HEK293 (cell line): Measurements from ENCODE around the gene KLHL17.
A peak's percentile ranks its signal among the peaks of the same experiment; 100 is the strongest.

Experiments used
- GLI4 ChIP-seq: fragments of 450-650 bp; formaldehyde crosslinking; IDR thresholded peaks from 2 replicates; pipeline ENCODE4 v1.5.1; 2016; ENCODE audit warnings: missing biosample characterization, missing genetic modification characterization
- OSR2 ChIP-seq: fragments of 450-650 bp; formaldehyde crosslinking; IDR thresholded peaks from 2 replicates; pipeline ENCODE4 v1.5.1; 2016; ENCODE audit warnings: missing biosample characterization, missing genetic modification characterization
- OVOL3 ChIP-seq: fragments of 450-650 bp; formaldehyde crosslinking; IDR thresholded peaks from 2 replicates; pipeline ENCODE4 v1.5.1; 2016; ENCODE audit warnings: missing biosample characterization, missing genetic modification characterization
- SP7 ChIP-seq: fragments of 450-650 bp; formaldehyde crosslinking; IDR thresholded peaks from 2 replicates; pipeline ENCODE4 v1.5.1; 2016; ENCODE audit warnings: missing biosample characterization, missing genetic modification characterization
- TCF7L2 ChIP-seq: IDR thresholded peaks from 2 replicates; pipeline ENCODE4 v1.6.1; 2011; ENCODE audit warnings: low read depth, mild to moderate bottlenecking, inconsistent platforms, low read length, moderate library complexity, borderline replicate concordance
- ZBTB21 ChIP-seq: fragments of 450-650 bp; formaldehyde crosslinking; IDR thresholded peaks from 2 replicates; pipeline ENCODE4 v1.5.1; 2017; ENCODE audit warnings: missing biosample characterization, missing genetic modification characterization
- ZBTB49 ChIP-seq: fragments of 450-650 bp; formaldehyde crosslinking; IDR thresholded peaks from 2 replicates; pipeline ENCODE4 v1.5.1; 2016; ENCODE audit warnings: missing biosample characterization, missing genetic modification characterization, low read depth
- ZBTB8A ChIP-seq: fragments of 450-650 bp; formaldehyde crosslinking; IDR thresholded peaks from 2 replicates; pipeline ENCODE4 v1.5.1; 2016; ENCODE audit warnings: missing biosample characterization, missing genetic modification characterization
- ZFP37 ChIP-seq: fragments of 450-650 bp; formaldehyde crosslinking; IDR thresholded peaks from 2 replicates; pipeline ENCODE4 v1.5.1; 2016; ENCODE audit warnings: missing biosample characterization, missing genetic modification characterization
- ZNF133 ChIP-seq: fragments of 450-650 bp; formaldehyde crosslinking; IDR thresholded peaks from 2 replicates; pipeline ENCODE4 v1.5.1; 2016; ENCODE audit warnings: missing biosample characterization, missing genetic modification characterization
- ZNF214 ChIP-seq: fragments of 450-650 bp; formaldehyde crosslinking; IDR thresholded peaks from 2 replicates; pipeline ENCODE4 v1.5.1; 2017; ENCODE audit warnings: missing biosample characterization, mild to moderate bottlenecking, missing genetic modification characterization, borderline replicate concordance
- ZNF221 ChIP-seq: fragments of 450-650 bp; formaldehyde crosslinking; IDR thresholded peaks from 2 replicates; pipeline ENCODE4 v1.5.1; 2017; ENCODE audit warnings: missing biosample characterization, missing genetic modification characterization, borderline replicate concordance
- ZNF266 ChIP-seq: fragments of 450-650 bp; formaldehyde crosslinking; IDR thresholded peaks from 2 replicates; pipeline ENCODE4 v1.5.1; 2016; ENCODE audit warnings: missing biosample characterization, missing genetic modification characterization, low read depth
- ZNF274 ChIP-seq, 2 experiments: fragments of 200-500 bp in 1 of 2; fragments of 450-650 bp in 1 of 2; sonication (Bioruptor generic) in 1 of 2; formaldehyde crosslinking in 1 of 2; IDR thresholded peaks; 2 replicates each; pipeline versions ENCODE4 v1.5.1 to v1.6.1; 2014 to 2016; ENCODE audit warnings: borderline replicate concordance in 1 of 2, inconsistent platforms in 1 of 2, low read length in 1 of 2, missing biosample characterization in 1 of 2, missing genetic modification characterization in 1 of 2
- ZNF292 ChIP-seq: fragments of 450-650 bp; formaldehyde crosslinking; IDR thresholded peaks from 2 replicates; pipeline ENCODE4 v1.5.1; 2016; ENCODE audit warnings: low read depth, missing biosample characterization, missing genetic modification characterization, borderline replicate concordance
- ZNF335 ChIP-seq: fragments of 450-650 bp; formaldehyde crosslinking; conservative IDR thresholded peaks from 2 replicates; pipeline ENCODE4 v1.5.1; 2016; ENCODE audit warnings: missing biosample characterization, missing genetic modification characterization
- ZNF37A ChIP-seq: fragments of 450-650 bp; IDR thresholded peaks from 2 replicates; pipeline ENCODE4 v1.5.1; 2018; ENCODE audit warnings: missing biosample characterization, missing genetic modification characterization
- ZNF529 ChIP-seq: fragments of 450-650 bp; formaldehyde crosslinking; IDR thresholded peaks from 2 replicates; pipeline ENCODE4 v1.5.1; 2017; ENCODE audit warnings: missing genetic modification characterization, missing biosample characterization; ENCODE audit not compliant: insufficient replicate concordance
- ZNF560 ChIP-seq: fragments of 450-650 bp; formaldehyde crosslinking; IDR thresholded peaks from 2 replicates; pipeline ENCODE4 v1.5.1; 2017; ENCODE audit warnings: missing biosample characterization, missing genetic modification characterization, borderline replicate concordance
- ZNF600 ChIP-seq: fragments of 450-650 bp; formaldehyde crosslinking; IDR thresholded peaks from 2 replicates; pipeline ENCODE4 v1.5.1; 2016; ENCODE audit warnings: missing biosample characterization, missing genetic modification characterization
- ZNF610 ChIP-seq: fragments of 450-650 bp; formaldehyde crosslinking; IDR thresholded peaks from 2 replicates; pipeline ENCODE4 v1.5.1; 2016; ENCODE audit warnings: missing biosample characterization, missing genetic modification characterization, borderline replicate concordance
- ZNF658 ChIP-seq: fragments of 450-650 bp; formaldehyde crosslinking; IDR thresholded peaks from 2 replicates; pipeline ENCODE4; 2016; ENCODE audit warnings: missing biosample characterization, missing genetic modification characterization
- ZNF670 ChIP-seq: fragments of 450-650 bp; formaldehyde crosslinking; IDR thresholded peaks from 2 replicates; pipeline ENCODE4 v1.5.1; 2016; ENCODE audit warnings: missing biosample characterization, missing genetic modification characterization, low read depth
- ZNF704 ChIP-seq: fragments of 450-650 bp; formaldehyde crosslinking; IDR thresholded peaks from 2 replicates; pipeline ENCODE4 v1.5.1; 2016; ENCODE audit warnings: missing biosample characterization, missing genetic modification characterization
- ZNF830 ChIP-seq: fragments of 450-650 bp; IDR thresholded peaks from 2 replicates; pipeline ENCODE4 v1.5.0; 2018; ENCODE audit warnings: missing biosample characterization, missing genetic modification characterization, low read depth, mild to moderate bottlenecking, moderate library complexity
- ZSCAN16 ChIP-seq: fragments of 450-650 bp; formaldehyde crosslinking; IDR thresholded peaks from 2 replicates; pipeline ENCODE4 v1.5.1; 2016; ENCODE audit warnings: missing biosample characterization, missing genetic modification characterization
- ZSCAN23 ChIP-seq: fragments of 450-650 bp; formaldehyde crosslinking; IDR thresholded peaks from 2 replicates; pipeline ENCODE4 v1.5.1; 2016; ENCODE audit warnings: missing biosample characterization, missing genetic modification characterization
- TF ChIP-seq, protein P1 (sequence below): fragments of 450-650 bp; formaldehyde crosslinking; IDR thresholded peaks from 2 replicates; pipeline ENCODE4 v1.5.1; 2016; ENCODE audit warnings: missing biosample characterization, missing genetic modification characterization

KLHL17 gene

GRCh38 chr1:997993-998744 lies 37.8 kb downstream of the KLHL17 start (continued):
- TF ChIP-seq ZBTB49 = no peak
- TF ChIP-seq, protein P1, sequence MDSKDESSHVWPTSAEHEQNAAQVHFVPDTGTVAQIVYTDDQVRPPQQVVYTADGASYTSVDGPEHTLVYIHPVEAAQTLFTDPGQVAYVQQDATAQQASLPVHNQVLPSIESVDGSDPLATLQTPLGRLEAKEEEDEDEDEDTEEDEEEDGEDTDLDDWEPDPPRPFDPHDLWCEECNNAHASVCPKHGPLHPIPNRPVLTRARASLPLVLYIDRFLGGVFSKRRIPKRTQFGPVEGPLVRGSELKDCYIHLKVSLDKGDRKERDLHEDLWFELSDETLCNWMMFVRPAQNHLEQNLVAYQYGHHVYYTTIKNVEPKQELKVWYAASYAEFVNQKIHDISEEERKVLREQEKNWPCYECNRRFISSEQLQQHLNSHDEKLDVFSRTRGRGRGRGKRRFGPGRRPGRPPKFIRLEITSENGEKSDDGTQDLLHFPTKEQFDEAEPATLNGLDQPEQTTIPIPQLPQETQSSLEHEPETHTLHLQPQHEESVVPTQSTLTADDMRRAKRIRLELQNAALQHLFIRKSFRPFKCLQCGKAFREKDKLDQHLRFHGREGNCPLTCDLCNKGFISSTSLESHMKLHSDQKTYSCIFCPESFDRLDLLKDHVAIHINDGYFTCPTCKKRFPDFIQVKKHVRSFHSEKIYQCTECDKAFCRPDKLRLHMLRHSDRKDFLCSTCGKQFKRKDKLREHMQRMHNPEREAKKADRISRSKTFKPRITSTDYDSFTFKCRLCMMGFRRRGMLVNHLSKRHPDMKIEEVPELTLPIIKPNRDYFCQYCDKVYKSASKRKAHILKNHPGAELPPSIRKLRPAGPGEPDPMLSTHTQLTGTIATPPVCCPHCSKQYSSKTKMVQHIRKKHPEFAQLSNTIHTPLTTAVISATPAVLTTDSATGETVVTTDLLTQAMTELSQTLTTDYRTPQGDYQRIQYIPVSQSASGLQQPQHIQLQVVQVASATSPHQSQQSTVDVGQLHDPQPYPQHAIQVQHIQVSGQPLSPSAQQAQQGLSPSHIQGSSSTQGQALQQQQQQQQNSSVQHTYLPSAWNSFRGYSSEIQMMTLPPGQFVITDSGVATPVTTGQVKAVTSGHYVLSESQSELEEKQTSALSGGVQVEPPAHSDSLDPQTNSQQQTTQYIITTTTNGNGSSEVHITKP (tag by site-specific recombination) = no peak
- no peak for TF ChIP-seq OSR2
- no peak for TF ChIP-seq ZNF704 (tag by site-specific recombination)
- TF ChIP-seq ZNF560 (tag by site-specific recombination) = no peak
- peak; percentile 74; the same call in 1 of the 2 replicates for TF ChIP-seq SP7
- no peak for TF ChIP-seq ZNF274 (IDR thresholded peaks at IDR 0.05; ENCODE audit: low read length)
- TF ChIP-seq ZNF274 (tag by site-specific recombination; IDR thresholded peaks at IDR 0.05; ENCODE audit: borderline replicate concordance) = no peak
- peak; percentile 6; the same call in 1 of the 2 replicates for TF ChIP-seq OVOL3 (tag by site-specific recombination)
- no peak for TF ChIP-seq ZNF214 (tag by site-specific recombination)
- peak; percentile 94 for TF ChIP-seq ZBTB8A (tag by site-specific recombination)
- no peak for TF ChIP-seq TCF7L2
- TF ChIP-seq ZNF658 (tag by site-specific recombination) = no peak
- no peak for TF ChIP-seq ZNF529 (tag by site-specific recombination)
- peak; percentile 81 for TF ChIP-seq ZNF600 (tag by site-specific recombination)
- TF ChIP-seq ZNF830 (tag by site-specific recombination) = no peak
- no peak for TF ChIP-seq ZNF266 (tag by site-specific recombination)
- no peak for TF ChIP-seq ZNF133 (tag by site-specific recombination)
- TF ChIP-seq ZSCAN23 (tag by site-specific recombination) = no peak
- no peak for TF ChIP-seq ZNF221
- no peak for TF ChIP-seq ZNF37A (tag by site-specific recombination)
- TF ChIP-seq ZFP37 (tag by site-specific recombination) = no peak
- TF ChIP-seq ZNF292 (tag by site-specific recombination) = no peak
- peak; percentile 71; the same call in 1 of the 2 replicates for TF ChIP-seq GLI4 (tag by site-specific recombination)
- TF ChIP-seq ZNF610 = peak; percentile 15; the same call in 1 of the 2 replicates
- no peak for TF ChIP-seq ZSCAN16 (tag by site-specific recombination)
- no peak for TF ChIP-seq ZNF670 (tag by site-specific recombination)
- TF ChIP-seq ZBTB21 (tag by site-specific recombination) = no peak
- no peak for TF ChIP-seq ZNF335 (tag by site-specific recombination)
